Measurements from ENCODE around the gene ATP6V1A.

The ATP6V1A gene

DNA sequence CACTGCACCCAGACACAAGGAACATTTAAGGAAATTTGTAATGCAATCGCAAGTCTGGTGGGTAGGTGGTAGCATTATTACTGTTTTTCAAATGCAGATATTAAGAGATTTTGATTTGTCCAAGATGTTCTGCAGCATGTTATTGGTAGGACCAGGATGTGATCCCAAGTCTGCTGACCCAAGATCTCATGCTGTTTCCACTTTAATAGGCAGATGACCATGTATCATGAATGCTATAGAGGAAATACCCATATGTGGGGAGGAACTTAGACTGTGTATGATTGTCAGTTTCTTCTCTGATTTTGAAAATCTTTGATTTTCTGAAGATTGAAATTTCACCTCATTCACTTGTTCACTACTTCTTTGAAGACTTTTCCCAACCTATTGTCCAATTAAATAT lies 28.7 kb downstream of the ATP6V1A start:
- no peaks in the 10 kb centered on the region for H3K27me3 Mint-ChIP-seq
- H3K9me3 Mint-ChIP-seq: no peaks in the 10 kb centered on the region
- no peak overlapping the region for H3K4me3 Mint-ChIP-seq
- H3K36me3 Mint-ChIP-seq: no peaks in the 10 kb centered on the region
- no peak overlapping the region for H3K27ac Mint-ChIP-seq
- H3K4me1 Mint-ChIP-seq: peaks cover 18% of the 10 kb centered on the region

DNA sequence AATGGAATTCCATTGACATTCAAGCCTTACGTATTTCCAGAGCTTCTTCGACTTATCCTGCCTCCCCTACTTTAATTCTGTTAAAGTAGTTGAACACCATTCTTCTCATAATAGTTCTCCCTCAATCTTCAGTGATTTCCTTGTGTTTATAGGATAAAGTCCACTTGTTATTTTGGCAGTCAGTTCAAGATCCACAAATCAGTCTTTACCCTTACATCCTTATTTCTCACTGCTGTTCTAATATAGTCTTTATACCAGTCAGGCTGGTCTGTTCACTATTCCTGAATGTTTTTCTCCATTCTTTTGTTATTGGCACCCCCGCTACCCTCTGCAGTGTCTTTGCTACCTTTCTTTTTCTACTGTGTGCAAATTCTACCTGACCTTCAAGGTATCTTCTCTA lies 29.7 kb downstream of the ATP6V1A start:
- Mint-ChIP-seq H3K27me3 (no peaks in the 10 kb centered on the region), H3K4me1 (peaks cover 18% of the 10 kb centered on the region), H3K4me3 (no peak overlapping the region), H3K36me3 (no peaks in the 10 kb centered on the region), H3K9me3 (no peaks in the 10 kb centered on the region), H3K27ac (peak overlapping the region; percentile 36)

DNA sequence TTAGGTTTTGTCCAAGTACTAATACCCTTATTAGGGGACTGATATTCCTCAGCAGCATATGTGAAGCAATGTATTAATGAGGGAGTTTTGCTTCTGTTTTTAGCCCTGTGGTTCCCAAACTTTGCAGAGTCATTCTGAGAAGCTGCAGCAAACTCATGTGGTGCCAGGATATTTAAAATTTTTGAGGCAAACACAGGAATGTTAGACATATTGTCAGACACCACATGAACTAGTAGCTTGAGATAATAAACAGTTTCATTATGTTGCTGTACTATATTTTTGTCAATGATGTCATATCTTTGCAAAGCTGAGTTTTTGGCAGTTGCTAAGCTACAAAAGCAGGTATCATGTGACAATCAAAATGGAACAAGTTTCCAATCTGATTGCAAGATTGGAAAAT lies 36.6 kb downstream of the ATP6V1A start:
- H3K27me3 Mint-ChIP-seq: no peaks in the 10 kb centered on the region
- peaks cover 5% of the 10 kb centered on the region for H3K36me3 Mint-ChIP-seq
- peaks cover 7% of the 10 kb centered on the region for H3K4me1 Mint-ChIP-seq
- H3K27ac Mint-ChIP-seq: no peak overlapping the region
- H3K4me3 Mint-ChIP-seq: no peak overlapping the region
- H3K9me3 Mint-ChIP-seq: no peaks in the 10 kb centered on the region

DNA sequence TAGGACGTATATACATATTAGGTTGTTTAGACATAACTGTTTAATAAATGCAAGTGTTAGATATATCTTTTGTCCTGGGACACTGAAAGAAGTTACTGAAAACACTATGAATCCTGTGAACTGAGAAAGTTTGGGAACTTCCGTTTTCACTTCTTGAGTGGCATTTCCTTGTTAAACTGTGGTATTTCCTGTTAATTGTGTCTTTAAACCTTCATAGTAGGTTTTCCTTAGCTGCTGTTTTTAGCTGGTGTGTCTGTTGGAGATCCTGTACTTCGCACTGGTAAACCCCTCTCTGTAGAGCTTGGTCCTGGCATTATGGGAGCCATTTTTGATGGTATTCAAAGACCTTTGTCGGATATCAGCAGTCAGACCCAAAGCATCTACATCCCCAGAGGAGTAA lies 37.1 kb downstream of the ATP6V1A start:
- Mint-ChIP-seq H3K27me3 (no peaks in the 10 kb centered on the region), H3K36me3 (peaks cover 5% of the 10 kb centered on the region), H3K4me1 (peaks cover 7% of the 10 kb centered on the region), H3K4me3 (no peak overlapping the region), H3K27ac (no peak overlapping the region), H3K9me3 (no peaks in the 10 kb centered on the region)

DNA sequence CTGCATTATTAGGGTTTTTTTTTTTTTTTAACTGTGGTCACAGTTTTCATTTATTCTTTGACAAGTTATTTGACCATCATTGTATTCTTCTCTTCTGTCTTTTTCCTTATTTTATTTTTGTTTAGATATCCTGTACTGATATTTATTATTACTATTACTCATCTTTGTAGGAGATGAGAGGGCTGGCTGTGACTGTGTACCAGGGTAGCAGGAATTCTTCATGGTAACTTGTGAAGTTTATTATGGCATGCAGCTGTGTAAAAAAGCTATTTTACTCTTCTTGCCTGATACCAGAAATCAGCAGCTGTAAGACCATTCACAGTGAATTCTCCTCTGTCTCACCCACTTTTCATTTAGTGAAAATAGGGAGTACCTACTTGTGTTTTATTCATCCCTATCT lies 44.5 kb downstream of the ATP6V1A start:
- Mint-ChIP-seq H3K9me3 (no peaks in the 10 kb centered on the region), H3K27me3 (no peaks in the 10 kb centered on the region), H3K4me3 (no peak overlapping the region), H3K27ac (no peak overlapping the region), H3K36me3 (peaks cover 11% of the 10 kb centered on the region), H3K4me1 (no peaks in the 10 kb centered on the region)

DNA sequence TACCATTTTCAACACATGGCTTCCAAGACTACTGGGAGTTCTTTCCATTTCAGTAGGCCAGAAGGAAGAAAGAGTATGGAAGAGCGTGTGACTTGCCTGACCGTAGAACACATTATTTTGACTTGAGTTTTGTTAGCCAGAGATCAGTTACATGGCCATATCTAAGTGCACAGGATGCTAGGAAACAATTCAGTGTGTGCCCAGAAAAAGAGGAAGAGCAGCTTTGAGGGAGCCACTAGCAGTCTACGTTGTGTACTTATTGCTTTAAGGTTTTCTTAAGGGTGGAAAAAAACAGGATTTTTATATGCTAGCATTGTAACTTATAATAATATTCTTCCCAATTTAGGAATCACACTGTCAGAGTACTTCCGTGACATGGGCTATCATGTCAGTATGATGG lies 47.7 kb downstream of the ATP6V1A start:
- Mint-ChIP-seq H3K9me3 (no peaks in the 10 kb centered on the region), H3K4me1 (no peaks in the 10 kb centered on the region), H3K36me3 (peaks cover 13% of the 10 kb centered on the region), H3K27me3 (no peaks in the 10 kb centered on the region), H3K4me3 (no peak overlapping the region), H3K27ac (no peak overlapping the region)

DNA sequence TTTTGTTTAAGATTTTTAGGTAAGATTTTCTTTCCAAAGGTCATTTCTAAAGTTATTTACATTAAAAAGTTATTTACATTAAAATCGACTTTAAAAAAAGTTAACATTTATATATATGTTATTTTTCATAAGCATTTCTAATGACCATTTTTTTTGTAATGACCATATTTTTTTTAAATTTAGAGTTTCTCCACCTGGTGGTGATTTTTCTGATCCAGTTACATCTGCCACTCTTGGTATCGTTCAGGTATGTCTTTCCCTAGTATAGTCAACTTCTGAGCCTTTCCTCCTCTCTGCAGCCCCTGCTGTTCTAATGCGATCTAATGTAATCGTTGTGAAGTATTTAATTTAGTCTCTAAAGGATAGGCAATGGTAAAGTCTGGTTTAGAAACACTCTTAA lies 48.9 kb downstream of the ATP6V1A start:
- Mint-ChIP-seq H3K36me3 (peaks cover 13% of the 10 kb centered on the region), H3K27me3 (no peaks in the 10 kb centered on the region), H3K4me1 (no peaks in the 10 kb centered on the region), H3K27ac (no peak overlapping the region), H3K4me3 (no peak overlapping the region), H3K9me3 (no peaks in the 10 kb centered on the region)

DNA sequence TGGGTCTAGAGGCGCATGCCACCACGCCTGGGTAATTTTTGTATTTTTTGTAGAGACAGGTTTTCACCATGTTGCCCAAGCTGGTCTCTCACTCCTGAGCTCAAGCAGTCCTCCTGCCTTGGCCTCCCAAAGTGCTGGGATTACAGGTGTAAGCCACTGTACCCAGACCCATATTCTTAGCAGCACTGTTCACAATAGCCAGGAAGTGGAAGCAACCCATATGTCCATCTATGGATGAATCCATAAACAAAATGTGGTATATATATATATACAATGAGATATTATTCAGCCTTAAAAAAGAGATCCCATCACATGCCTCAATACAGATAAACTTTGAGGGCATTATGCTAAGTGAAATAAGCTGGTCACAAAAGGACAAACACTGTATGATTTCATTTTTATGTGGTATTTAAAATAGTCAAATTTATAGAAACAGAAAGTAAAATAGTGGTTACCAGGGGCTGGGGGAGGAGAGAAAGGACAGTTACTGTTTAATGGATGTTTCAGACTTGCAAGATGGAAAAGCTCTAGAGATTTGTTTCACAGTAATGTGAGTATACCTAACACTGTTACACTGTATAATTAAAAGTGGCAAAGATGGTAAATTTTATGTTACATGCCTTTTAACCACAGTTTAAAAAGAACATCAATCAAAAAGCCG lies 56.1 kb downstream of the ATP6V1A start:
- H3K27me3 Mint-ChIP-seq: no peaks in the 10 kb centered on the region
- no peaks in the 10 kb centered on the region for H3K9me3 Mint-ChIP-seq
- H3K4me1 Mint-ChIP-seq: no peaks in the 10 kb centered on the region
- no peak overlapping the region for H3K4me3 Mint-ChIP-seq
- H3K36me3 Mint-ChIP-seq: peaks cover 13% of the 10 kb centered on the region
- H3K27ac Mint-ChIP-seq: peak overlapping the region; percentile 86

DNA sequence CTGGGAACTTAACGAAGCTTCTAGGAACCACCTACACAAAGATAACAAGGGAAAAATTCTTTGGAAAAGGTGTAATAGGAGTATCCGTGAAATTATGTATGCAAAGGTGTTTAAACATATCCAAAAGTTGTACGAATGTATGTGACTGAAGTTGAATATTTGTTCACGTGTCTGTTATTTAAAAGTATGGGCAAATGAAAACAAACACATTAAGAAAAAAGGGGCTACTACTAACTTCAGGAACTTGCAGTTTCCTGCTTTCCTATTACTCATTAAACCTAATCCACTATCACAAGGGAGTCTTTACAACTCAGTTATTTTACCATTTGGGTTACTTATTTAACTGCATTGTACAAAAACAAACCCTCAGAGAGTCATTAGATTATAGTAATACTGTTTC lies 57.8 kb downstream of the ATP6V1A start:
- H3K27me3 Mint-ChIP-seq: no peaks in the 10 kb centered on the region
- H3K4me3 Mint-ChIP-seq: no peak overlapping the region
- no peaks in the 10 kb centered on the region for H3K4me1 Mint-ChIP-seq
- H3K9me3 Mint-ChIP-seq: no peaks in the 10 kb centered on the region
- H3K36me3 Mint-ChIP-seq: peaks cover 14% of the 10 kb centered on the region
- peak overlapping the region; percentile 46 for H3K27ac Mint-ChIP-seq

DNA sequence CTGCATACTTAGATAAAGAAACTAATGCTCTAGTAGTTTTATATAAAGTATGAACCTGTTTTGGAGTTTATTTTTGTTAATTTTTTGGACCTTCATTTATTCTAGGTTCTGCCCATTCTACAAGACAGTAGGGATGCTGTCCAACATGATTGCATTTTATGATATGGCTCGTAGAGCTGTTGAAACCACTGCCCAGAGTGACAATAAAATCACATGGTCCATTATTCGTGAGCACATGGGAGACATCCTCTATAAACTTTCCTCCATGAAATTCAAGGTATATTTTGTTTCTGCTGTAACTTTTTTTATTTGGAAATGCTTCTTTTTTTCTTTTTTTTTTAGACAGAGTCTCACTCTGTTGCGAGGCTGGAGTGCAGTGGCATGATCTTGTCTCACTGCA lies 58.4 kb downstream of the ATP6V1A start:
- peaks cover 14% of the 10 kb centered on the region for H3K36me3 Mint-ChIP-seq
- H3K4me3 Mint-ChIP-seq: no peak overlapping the region
- no peak overlapping the region for H3K27ac Mint-ChIP-seq
- no peaks in the 10 kb centered on the region for H3K27me3 Mint-ChIP-seq
- H3K9me3 Mint-ChIP-seq: no peaks in the 10 kb centered on the region
- H3K4me1 Mint-ChIP-seq: no peaks in the 10 kb centered on the region

DNA sequence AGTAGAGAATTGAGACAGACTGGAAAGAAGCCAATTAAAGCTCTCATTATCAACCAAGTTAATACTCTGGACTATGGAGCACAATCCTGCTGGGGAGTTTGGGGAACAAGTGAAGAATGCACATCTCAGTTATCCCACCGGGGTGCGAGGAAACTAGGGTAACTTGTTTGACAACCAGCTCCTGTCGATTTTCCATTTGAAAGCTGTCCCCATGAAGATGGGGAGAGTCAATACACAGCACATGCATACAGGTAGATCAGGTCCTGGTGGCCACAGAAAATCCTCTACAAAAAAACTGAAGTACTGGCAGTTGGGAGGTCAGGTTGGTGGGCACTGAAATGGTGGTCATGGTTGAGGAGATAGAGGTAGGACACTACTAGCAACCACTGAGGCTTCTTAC lies 66.0 kb downstream of the ATP6V1A start:
- Mint-ChIP-seq H3K9me3 (no peaks in the 10 kb centered on the region), H3K4me1 (no peaks in the 10 kb centered on the region), H3K4me3 (no peak overlapping the region)

DNA sequence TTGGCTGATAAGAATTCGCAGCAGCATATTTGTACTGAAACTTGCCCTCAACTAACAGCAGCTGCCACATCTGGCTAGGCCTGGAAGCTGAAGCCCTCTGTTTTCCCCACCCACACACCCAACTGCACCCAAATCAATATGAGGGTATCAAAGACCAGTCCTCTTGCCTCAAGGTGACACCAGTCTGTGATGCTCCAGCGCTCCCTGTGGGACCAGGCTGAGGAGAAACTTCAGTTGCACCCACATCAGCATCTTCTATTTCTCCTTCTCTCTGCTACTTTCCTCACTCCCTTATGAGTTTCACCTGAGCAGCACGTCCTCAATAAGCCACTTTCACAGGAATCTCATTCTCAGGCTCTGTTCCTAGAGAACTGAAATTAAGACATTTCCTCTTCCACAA lies 73.0 kb downstream of the ATP6V1A start:
- H3K9me3 Mint-ChIP-seq: no peaks in the 10 kb centered on the region
- H3K36me3 Mint-ChIP-seq: no peaks in the 10 kb centered on the region
- H3K4me1 Mint-ChIP-seq: no peaks in the 10 kb centered on the region
- H3K27ac Mint-ChIP-seq: no peak overlapping the region
- H3K27me3 Mint-ChIP-seq: no peaks in the 10 kb centered on the region
- H3K4me3 Mint-ChIP-seq: no peak overlapping the region

More for the DNA sequence above, 66.0 kb downstream of the ATP6V1A start:
- H3K36me3 Mint-ChIP-seq: peaks cover 10% of the 10 kb centered on the region
- no peaks in the 10 kb centered on the region for H3K27me3 Mint-ChIP-seq
- H3K27ac Mint-ChIP-seq: no peak overlapping the region

DNA sequence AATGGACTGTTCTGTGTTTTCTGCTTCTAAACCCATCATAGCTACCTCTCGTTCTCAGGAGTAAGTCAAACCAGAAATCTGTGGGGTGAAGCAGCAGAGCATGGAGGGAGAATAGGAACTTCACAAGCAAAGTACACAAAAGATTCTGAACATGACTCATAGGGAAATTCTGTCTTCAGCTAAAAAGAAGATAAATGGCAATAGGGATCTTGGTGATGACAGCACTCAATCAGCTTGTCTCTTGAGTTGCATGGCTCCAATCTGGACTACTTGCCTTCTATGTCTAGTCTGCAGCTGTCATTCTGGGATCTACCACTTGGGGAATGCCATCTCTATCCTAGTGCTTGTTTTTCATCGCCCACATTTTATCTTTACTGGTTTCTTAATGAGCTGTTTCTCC lies 78.3 kb downstream of the ATP6V1A start:
- Mint-ChIP-seq H3K27me3 (no peaks in the 10 kb centered on the region), H3K27ac (no peak overlapping the region), H3K4me3 (no peak overlapping the region), H3K36me3 (no peaks in the 10 kb centered on the region), H3K4me1 (no peaks in the 10 kb centered on the region), H3K9me3 (no peaks in the 10 kb centered on the region)

DNA sequence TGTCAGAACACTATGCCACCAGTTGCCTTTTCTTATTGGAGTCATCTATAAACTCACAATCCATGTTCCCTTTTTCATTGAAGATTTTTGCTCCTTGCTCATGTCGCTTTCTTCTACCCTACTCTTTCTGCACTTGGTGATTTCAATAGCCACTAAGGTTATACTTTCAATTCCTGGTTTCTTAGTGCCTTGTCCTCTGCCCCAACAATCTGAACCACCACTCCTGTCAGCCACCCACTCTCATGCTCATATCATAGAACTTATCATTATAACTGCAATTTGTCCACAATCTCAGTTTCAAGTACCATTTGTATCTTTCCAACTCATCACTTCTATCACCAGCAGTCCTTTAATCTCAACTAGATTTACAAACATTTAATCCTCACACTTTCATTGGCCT lies 81.8 kb downstream of the ATP6V1A start:
- Mint-ChIP-seq H3K9me3 (no peaks in the 10 kb centered on the region), H3K27me3 (no peaks in the 10 kb centered on the region), H3K4me3 (no peak overlapping the region), H3K4me1 (peaks cover 3% of the 10 kb centered on the region), H3K36me3 (no peaks in the 10 kb centered on the region), H3K27ac (no peak overlapping the region)

DNA sequence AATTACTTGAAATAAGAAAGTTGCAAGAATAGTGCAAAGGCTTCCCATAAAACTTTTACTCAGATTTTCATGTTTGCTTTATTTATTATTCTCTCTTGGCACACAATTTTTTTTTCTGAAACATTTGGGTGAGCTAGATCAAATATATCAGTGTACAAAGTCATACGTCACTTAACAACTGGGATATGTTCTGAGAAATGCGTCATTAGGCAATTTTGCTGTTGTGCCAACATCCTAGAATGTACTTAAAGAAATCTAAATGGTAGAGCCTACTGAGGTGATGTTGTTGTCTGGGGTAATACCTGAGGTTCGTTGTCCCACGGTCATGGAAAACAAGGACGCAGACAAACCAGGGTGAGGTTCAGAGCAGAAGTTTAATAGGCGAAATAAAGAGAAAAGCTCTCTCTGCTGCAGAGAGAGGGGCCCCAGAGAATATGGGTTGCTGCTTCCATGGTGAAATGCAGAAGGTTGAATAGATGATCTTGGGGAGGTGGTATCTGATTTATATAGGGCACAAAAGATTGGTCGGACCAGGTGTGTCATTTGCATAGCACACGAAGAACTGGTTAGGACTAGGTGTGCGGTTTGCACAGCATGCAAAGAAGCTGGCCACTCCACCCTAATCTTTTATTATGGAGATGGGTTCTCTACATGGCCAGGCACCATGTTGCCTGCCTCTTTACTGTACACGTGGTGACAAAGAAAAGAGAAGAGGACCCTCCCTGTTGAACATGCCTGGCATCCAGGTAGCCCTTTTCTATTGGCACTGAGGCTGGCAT lies 82.9 kb downstream of the ATP6V1A start:
- H3K27me3 Mint-ChIP-seq: no peaks in the 10 kb centered on the region
- H3K4me3 Mint-ChIP-seq: no peak overlapping the region
- H3K9me3 Mint-ChIP-seq: no peaks in the 10 kb centered on the region
- peaks cover 3% of the 10 kb centered on the region for H3K4me1 Mint-ChIP-seq
- no peaks in the 10 kb centered on the region for H3K36me3 Mint-ChIP-seq
- H3K27ac Mint-ChIP-seq: no peak overlapping the region

DNA sequence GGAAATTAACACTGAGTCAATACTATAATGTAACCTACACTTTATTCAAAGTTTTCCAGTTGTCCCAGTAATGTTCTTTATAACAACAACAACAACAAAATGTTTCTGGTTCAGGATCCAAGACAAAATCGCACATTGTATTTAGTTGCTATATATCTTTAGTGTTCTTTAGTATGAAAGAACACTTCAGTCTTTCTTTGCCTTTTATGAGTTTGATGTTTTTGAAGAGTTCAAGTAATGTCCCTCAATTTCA lies 84.2 kb downstream of the ATP6V1A start:
- Mint-ChIP-seq H3K36me3 (no peaks in the 10 kb centered on the region), H3K9me3 (no peaks in the 10 kb centered on the region), H3K27me3 (no peaks in the 10 kb centered on the region), H3K4me3 (no peak overlapping the region), H3K27ac (no peak overlapping the region), H3K4me1 (peaks cover 3% of the 10 kb centered on the region)

Measured in activated naive CD4-positive, alpha-beta T cell treated with anti-CD3 and anti-CD28 coated beads, Interleukin-2, amount 50 U/mL, for 24 hours (primary cell).